Neural cell (in vitro differentiated cells): ENCODE data around the gene ZNF467. TPM values are rescaled to one million over a fixed set of nuclear protein-coding genes. Genes with fewer than 3 reads are reported as not detected.

ENCODE experiments used
- H2AFZ ChIP-seq: fragments of 200-600, 300-800 bp; sonication (generic), shearing (Covaris generic); 2 replicates; pipeline ENCODE4 v1.6.0; 2014; ENCODE audit warnings: low read depth, mild to moderate bottlenecking, antibody characterized with exemption, low read length, moderate library complexity
- H3F3A ChIP-seq: fragments of 200-600 bp; shearing (Covaris generic); 2 replicates; pipeline ENCODE4 v1.6.1; 2016; ENCODE audit warnings: mild to moderate bottlenecking, moderate library complexity, mixed read lengths, antibody characterized with exemption, low read length; ENCODE audit not compliant: insufficient read depth, poor library complexity, severe bottlenecking
- H3K27ac ChIP-seq: fragments of 200-600, 300-800 bp; sonication (generic), shearing (Covaris generic); 2 replicates; pipeline ENCODE4 v1.5.1; 2014; ENCODE audit warnings: mild to moderate bottlenecking, low read length, moderate library complexity
- H3K27me3 ChIP-seq: fragments of 300-800, 200-600 bp; sonication (generic), shearing (Covaris generic); 2 replicates; pipeline ENCODE4 v1.6.0; 2014; ENCODE audit warnings: mild to moderate bottlenecking, low read depth, low read length, moderate library complexity; ENCODE audit not compliant: insufficient read depth
- H3K36me3 ChIP-seq: fragments of 300-800, 200-600 bp; sonication (generic), shearing (Covaris generic); 2 replicates; pipeline ENCODE4 v1.5.1; 2014; ENCODE audit warnings: mild to moderate bottlenecking, antibody characterized with exemption, low read length, moderate library complexity; ENCODE audit not compliant: insufficient read depth
- H3K4me2 ChIP-seq: fragments of 300-800, 200-600 bp; sonication (generic), shearing (Covaris generic); 2 replicates; pipeline ENCODE4 v1.6.0; 2014; ENCODE audit warnings: mild to moderate bottlenecking, low read length
- H3K4me3 ChIP-seq: fragments of 300-800, 200-600 bp; sonication (generic), shearing (Covaris generic); 2 replicates; pipeline ENCODE4 v1.5.1; 2014; ENCODE audit warnings: mild to moderate bottlenecking, low read length, moderate library complexity
- H3K79me2 ChIP-seq: fragments of 200-600 bp; shearing (Covaris generic); replicated peaks from 2 replicates; pipeline ENCODE4 v1.6.0; 2014; ENCODE audit warnings: mild to moderate bottlenecking, low read length, moderate library complexity; ENCODE audit not compliant: insufficient read depth
- H3K9ac ChIP-seq: fragments of 300-800, 200-600 bp; sonication (generic), shearing (Covaris generic); 2 replicates; pipeline ENCODE4 v1.6.1; 2016; ENCODE audit warnings: mild to moderate bottlenecking, low read length, mixed read lengths
- H3K9me2 ChIP-seq: fragments of 200-600 bp; shearing (Covaris generic); 2 replicates; pipeline ENCODE4 v1.6.1; 2016; ENCODE audit warnings: mild to moderate bottlenecking, low read length, mixed read lengths; ENCODE audit not compliant: insufficient read depth
- H3K9me3 ChIP-seq: fragments of 200-600, 300-800 bp; sonication (generic), shearing (Covaris generic); 2 replicates; pipeline ENCODE4 v1.6.1; 2016; ENCODE audit warnings: mild to moderate bottlenecking, mixed run types, low read length, moderate library complexity, mixed read lengths
- H4K20me1 ChIP-seq: fragments of 200-600 bp; shearing (Covaris generic); 2 replicates; pipeline ENCODE4 v1.6.1; 2016; ENCODE audit warnings: mild to moderate bottlenecking, mixed run types; ENCODE audit not compliant: insufficient read depth
- CTCF ChIP-seq: fragments of 450-650 bp; IDR thresholded peaks from 2 replicates; pipeline ENCODE4 v1.5.1; 2014; ENCODE audit warnings: antibody characterized with exemption, mild to moderate bottlenecking, moderate library complexity; ENCODE audit not compliant: poor library complexity, severe bottlenecking
- EP300 ChIP-seq: fragments of 450-650 bp; conservative IDR thresholded peaks from 2 replicates; pipeline ENCODE4 v1.6.1; 2014; ENCODE audit warnings: antibody characterized with exemption, mild to moderate bottlenecking, moderate library complexity; ENCODE audit not compliant: poor library complexity, severe bottlenecking
- EZH2 ChIP-seq: fragments of 200-600, 300-800 bp; shearing (Covaris generic), sonication (generic); IDR thresholded peaks from 2 replicates; pipeline ENCODE4 v1.6.1; 2014; ENCODE audit warnings: antibody characterized with exemption, low read length, borderline replicate concordance, mild to moderate bottlenecking; ENCODE audit not compliant: insufficient read depth, poor library complexity, severe bottlenecking
- MXI1 ChIP-seq: fragments of 450-650 bp; conservative IDR thresholded peaks from 2 replicates; pipeline ENCODE4 v1.6.1; 2014; ENCODE audit warnings: antibody characterized with exemption, mild to moderate bottlenecking; ENCODE audit not compliant: poor library complexity, severe bottlenecking
- POLR2AphosphoS5 ChIP-seq: IDR thresholded peaks from 2 replicates; pipeline ENCODE4 v1.6.1; 2012
- RAD21 ChIP-seq: fragments of 450-650 bp; conservative IDR thresholded peaks from 2 replicates; pipeline ENCODE4 v1.6.1; 2014; ENCODE audit warnings: antibody characterized with exemption, mild to moderate bottlenecking, moderate library complexity
- REST ChIP-seq: IDR thresholded peaks from 2 replicates; pipeline ENCODE4 v1.6.1; 2012; ENCODE audit warnings: borderline replicate concordance
- SMC3 ChIP-seq: fragments of 450-650 bp; conservative IDR thresholded peaks from 2 replicates; pipeline ENCODE4 v1.6.1; 2014; ENCODE audit warnings: antibody characterized with exemption, mild to moderate bottlenecking, moderate library complexity; ENCODE audit not compliant: poor library complexity
- TAF1 ChIP-seq: IDR thresholded peaks from 2 replicates; pipeline ENCODE4 v1.6.1; 2012; ENCODE audit warnings: low read depth
- polyA plus RNA-seq: library from polyadenylated mRNA; depleted of rRNA; stranded (reverse); fragments of >200 nt; gene quantifications from 2 replicates; pipeline ENCODE4 v1.2.3, GENCODE V29; 2014

The ZNF467 gene
- polyA plus RNA-seq, 1 donor from 2014 or later: 11.9 TPM

GRCh38 chr7:149762610-149763009, 10.8 kb downstream of the ZNF467 start:
- peaks cover 10% of the 10 kb centered on the region for H3K9me3 ChIP-seq
- no peak overlapping the region for H3K9ac ChIP-seq
- no peak overlapping the region for H2AFZ ChIP-seq
- H3K4me2 ChIP-seq: no peak overlapping the region
- TF ChIP-seq REST (no peak), RAD21 (no peak), EZH2 (no peak), TAF1 (no peak), MXI1 (no peak), SMC3 (no peak), POLR2AphosphoS5 (no peak), CTCF (no peak), EP300 (no peak)
- H3K9me2 ChIP-seq: no peaks in the 10 kb centered on the region
- H4K20me1 ChIP-seq: no peaks in the 10 kb centered on the region
- H3K36me3 ChIP-seq: peaks cover 7% of the 10 kb centered on the region
- H3K27ac ChIP-seq: no peak overlapping the region
- no peak overlapping the region for H3K4me3 ChIP-seq
- no peaks in the 10 kb centered on the region for H3K79me2 ChIP-seq
- H3K27me3 ChIP-seq: peaks cover 42% of the 10 kb centered on the region
- H3F3A ChIP-seq: no peaks in the 10 kb centered on the region

- Histone ChIP-seq H3K9ac (no peak overlapping the region), H3K36me3 (peaks cover 7% of the 10 kb centered on the region), H3K4me3 (no peak overlapping the region), H3K4me2 (no peak overlapping the region), H3K9me2 (no peaks in the 10 kb centered on the region), H3K9me3 (peaks cover 10% of the 10 kb centered on the region), H3K27me3 (peaks cover 37% of the 10 kb centered on the region), H3F3A (no peaks in the 10 kb centered on the region), H2AFZ (no peak overlapping the region), H4K20me1 (no peaks in the 10 kb centered on the region), H3K79me2 (no peaks in the 10 kb centered on the region), H3K27ac (no peak overlapping the region)
- TF ChIP-seq MXI1: no peak
- TF ChIP-seq REST: no peak
- no peak for TF ChIP-seq RAD21
- no peak for TF ChIP-seq CTCF
- TF ChIP-seq EP300: no peak
- no peak for TF ChIP-seq SMC3
- TF ChIP-seq POLR2AphosphoS5: no peak
- no peak for TF ChIP-seq EZH2
- no peak for TF ChIP-seq TAF1
These were observed 11.3 kb downstream of the ZNF467 start for GRCh38 chr7:149762089-149762488.
